T-cell (primary cell): ENCODE data around the gene RHEB. TPM values are rescaled to one million over a fixed set of nuclear protein-coding genes. Genes with fewer than 3 reads are reported as not detected.
A peak's percentile ranks its signal among the peaks of the same experiment; 100 is the strongest.

Experiments
- ATAC-seq, 4 experiments: fragments of 200-7000 bp in 3 of 4; fragments of 150-1000 bp in 1 of 4; cut with Tn5 transposase; replicated peaks in 1 of 4; 1 replicate in 3 of 4; 2 replicates in 1 of 4; pipeline ENCODE4 v1.10.0; 2021; ENCODE audit warnings: moderate library complexity in 3 of 4, mild to moderate bottlenecking in 2 of 4, moderate number of reproducible peaks in 1 of 4
- CTCF ChIA-PET, 2 donors: fragments of 300-600 bp; sonication (Branson Sonifier 250); formaldehyde crosslinking; loops; one replicate each; lab custom pipeline; 2022; ENCODE audit warnings: antibody characterized with exemption in 2 of 2; lab: Charles Lee
- POLR2A ChIA-PET, 2 donors: fragments of 300-600 bp; sonication (Branson Sonifier 250); formaldehyde crosslinking; loops; one replicate each; lab custom pipeline; 2022; ENCODE audit warnings: antibody characterized with exemption in 2 of 2; lab: Charles Lee
- DNase-seq, 35 experiments: peaks; one replicate each; pipeline versions ENCODE4 v3.0.0 to v3.0.0-alpha.2; 2013 to 2023
- H3K27ac ChIP-seq: one replicate; pipeline ENCODE4 v1.5.1; 2013; ENCODE audit warnings: low read length
- H3K27me3 ChIP-seq, 2 experiments: replicated peaks in 1 of 2; 1 replicate in 1 of 2; 2 replicates in 1 of 2; pipeline versions ENCODE4 v1.6.1 to v1.7.0; 2013; ENCODE audit warnings: low read length in 1 of 2, mixed read lengths in 1 of 2; ENCODE audit not compliant: control insufficient read depth in 2 of 2, insufficient read depth in 2 of 2; ENCODE audit errors: extremely low read depth in 1 of 2
- H3K36me3 ChIP-seq, 2 donors: 1 replicate in 1 of 2; 2 replicates in 1 of 2; pipeline versions ENCODE4 v1.6.1 to v1.7.0; 2013; ENCODE audit warnings: low read length in 1 of 2; ENCODE audit not compliant: control insufficient read depth in 2 of 2, insufficient read depth in 1 of 2; ENCODE audit errors: extremely low read depth in 1 of 2
- H3K4me1 ChIP-seq, 2 experiments: 1 replicate in 1 of 2; 2 replicates in 1 of 2; pipeline versions ENCODE4 v1.6.1 to v1.7.0; 2013; ENCODE audit warnings: low read length in 2 of 2, mixed read lengths in 1 of 2; ENCODE audit not compliant: insufficient read depth in 2 of 2, control insufficient read depth in 1 of 2; ENCODE audit errors: extremely low read depth in 1 of 2
- H3K4me3 ChIP-seq, 2 donors: 1 replicate in 1 of 2; 2 replicates in 1 of 2; pipeline versions ENCODE4 v1.5.1 to v1.7.0; 2013; ENCODE audit warnings: mild to moderate bottlenecking in 2 of 2, low read length in 1 of 2, moderate library complexity in 1 of 2; ENCODE audit not compliant: control insufficient read depth in 1 of 2; ENCODE audit errors: extremely low read depth in 1 of 2
- H3K9me3 ChIP-seq: 2 replicates; pipeline ENCODE4 v1.7.0; 2013
- H3K27ac Mint-ChIP-seq, 2 donors: one replicate each; pipeline ENCODE4 v1.8.0; 2020 to 2021; ENCODE audit warnings: mild to moderate bottlenecking in 2 of 2, mixed read lengths in 2 of 2
- H3K27me3 Mint-ChIP-seq, 2 donors: one replicate each; pipeline ENCODE4 v1.8.0; 2021 to 2022; ENCODE audit warnings: mixed read lengths in 2 of 2
- H3K36me3 Mint-ChIP-seq: one replicate; pipeline ENCODE4 v1.8.0; 2021; ENCODE audit warnings: mixed read lengths
- H3K4me1 Mint-ChIP-seq, 3 donors: one replicate each; pipeline ENCODE4 v1.8.0; 2020 to 2022; ENCODE audit warnings: mixed read lengths in 3 of 3, mild to moderate bottlenecking in 1 of 3
- H3K4me3 Mint-ChIP-seq, 3 donors: one replicate each; pipeline ENCODE4 v1.8.0; 2020 to 2022; ENCODE audit warnings: mild to moderate bottlenecking in 3 of 3, mixed read lengths in 3 of 3, moderate library complexity in 3 of 3
- H3K9me3 Mint-ChIP-seq, 3 donors: one replicate each; pipeline ENCODE4 v1.8.0; 2020 to 2022; ENCODE audit warnings: mixed read lengths in 3 of 3
- WGBS: methylation state at CpG from one replicate; pipeline ENCODE4 v1.1.5; 2013; ENCODE audit warnings: missing lambda C conversion rate; ENCODE audit not compliant: insufficient coverage; 5-methylcytosine and 5-hydroxymethylcytosine counted together
- total RNA-seq, 35 experiments: library from RNA in 6 of 35; stranded (reverse) in 6 of 35; fragments of 120-200 nt in 1 of 35; gene quantifications; one replicate each; pipeline versions ENCODE4 v1.2.1 to v1.2.4 and lab custom pipeline; 2013 to 2026

Gene RHEB
- total RNA-seq, 5 donors from 2014 or later (not counting 1 experiment from before 2014, with no cell fraction given) = 35.8 to 46.0 (median 41.6) TPM

DNA sequence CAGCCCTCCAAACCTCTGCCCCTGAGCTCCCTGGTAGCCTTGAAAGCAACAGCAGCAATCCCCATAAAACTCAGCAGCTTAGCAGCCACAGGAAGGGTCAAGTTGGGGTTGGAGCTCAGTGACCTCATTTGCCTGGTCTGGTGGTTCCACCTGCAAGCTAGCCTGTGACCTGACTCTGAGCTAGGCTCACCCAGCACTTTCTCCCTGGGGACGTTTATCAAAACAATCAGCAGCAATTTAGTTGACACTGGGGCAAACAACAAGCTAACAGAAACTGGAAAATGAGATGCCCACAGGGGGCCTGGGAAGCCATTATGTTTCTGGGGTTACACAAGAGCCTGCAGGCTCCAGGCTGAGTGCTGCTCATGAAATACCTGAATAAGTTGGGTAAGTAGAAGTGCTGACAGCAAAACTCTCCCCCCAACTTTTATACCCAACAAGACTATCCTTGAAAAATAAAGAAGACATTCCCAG, 57.4 kb downstream of the RHEB start:
- no CpG with 5 or more reads among the region's 1 CpG for WGBS
- Histone ChIP-seq H3K27me3 (peaks cover 0 to 12% of the 10 kb centered on the region in 2 experiments), H3K9me3 (no peaks in the 10 kb centered on the region), H3K4me1 (no peaks in the 10 kb centered on the region), H3K4me3 (peak overlapping the region in 1 of 2 donors; percentile 3), H3K36me3 (peaks cover 11 to 20% of the 10 kb centered on the region in 2 donors), H3K27ac (no peak overlapping the region)
- peaks cover 2 to 4% (median 3%) of the 10 kb centered on the region in 3 donors for H3K4me1 Mint-ChIP-seq
- peaks cover 42% of the 10 kb centered on the region for H3K36me3 Mint-ChIP-seq
- H3K27me3 Mint-ChIP-seq = peaks cover 0 to 8% of the 10 kb centered on the region in 2 donors
- ChIA-PET POLR2A (interaction anchor here in 1 of 2 donors (0.6 kb wide), 1 partner anchor 49 kb away, joined by 4 read pairs; no protein-coding TSS in a partner anchor), CTCF (no interaction called here)
- DNase-seq (no peak), ATAC-seq (no peak)
- no peak overlapping the region for H3K27ac Mint-ChIP-seq
- peaks cover 10 to 23% (median 17%) of the 10 kb centered on the region in 3 donors for H3K9me3 Mint-ChIP-seq
- H3K4me3 Mint-ChIP-seq = no peak overlapping the region

DNA sequence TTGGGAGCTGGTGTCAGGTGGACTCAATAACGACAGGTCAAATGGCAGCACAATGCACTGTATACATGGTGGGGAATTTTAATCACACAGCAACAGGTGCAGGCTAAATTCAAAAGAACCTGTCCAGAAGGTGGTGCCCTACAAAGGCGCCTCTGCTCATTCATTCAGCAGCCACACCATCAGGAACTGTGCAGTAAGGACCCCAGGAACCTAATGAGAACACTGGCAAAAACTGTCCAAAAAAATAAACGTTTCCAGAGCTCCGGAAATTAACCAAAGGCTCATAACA, 57.8 kb downstream of the RHEB start:
- no peak for DNase-seq
- WGBS = 100% methylated on average over 2 of the region's 4 CpGs
- peaks cover 0 to 8% of the 10 kb centered on the region in 2 donors for H3K27me3 Mint-ChIP-seq
- peaks cover 4 to 9% (median 6%) of the 10 kb centered on the region in 3 donors for H3K4me1 Mint-ChIP-seq
- peaks cover 10 to 23% (median 17%) of the 10 kb centered on the region in 3 donors for H3K9me3 Mint-ChIP-seq
- no peaks in the 10 kb centered on the region for H3K4me1 ChIP-seq
- ChIA-PET POLR2A (no interaction called here), CTCF (no interaction called here)
- peaks cover 37% of the 10 kb centered on the region for H3K36me3 Mint-ChIP-seq
- no peak overlapping the region for H3K27ac ChIP-seq
- H3K27ac Mint-ChIP-seq = no peak overlapping the region
- peak overlapping the region in 1 of 2 donors; percentile 3 for H3K4me3 ChIP-seq
- no peak overlapping the region for H3K4me3 Mint-ChIP-seq
- H3K36me3 ChIP-seq = peaks cover 7 to 16% of the 10 kb centered on the region in 2 donors
- ATAC-seq = no peak
- no peaks in the 10 kb centered on the region for H3K9me3 ChIP-seq
- peaks cover 0 to 12% of the 10 kb centered on the region in 2 experiments for H3K27me3 ChIP-seq

DNA sequence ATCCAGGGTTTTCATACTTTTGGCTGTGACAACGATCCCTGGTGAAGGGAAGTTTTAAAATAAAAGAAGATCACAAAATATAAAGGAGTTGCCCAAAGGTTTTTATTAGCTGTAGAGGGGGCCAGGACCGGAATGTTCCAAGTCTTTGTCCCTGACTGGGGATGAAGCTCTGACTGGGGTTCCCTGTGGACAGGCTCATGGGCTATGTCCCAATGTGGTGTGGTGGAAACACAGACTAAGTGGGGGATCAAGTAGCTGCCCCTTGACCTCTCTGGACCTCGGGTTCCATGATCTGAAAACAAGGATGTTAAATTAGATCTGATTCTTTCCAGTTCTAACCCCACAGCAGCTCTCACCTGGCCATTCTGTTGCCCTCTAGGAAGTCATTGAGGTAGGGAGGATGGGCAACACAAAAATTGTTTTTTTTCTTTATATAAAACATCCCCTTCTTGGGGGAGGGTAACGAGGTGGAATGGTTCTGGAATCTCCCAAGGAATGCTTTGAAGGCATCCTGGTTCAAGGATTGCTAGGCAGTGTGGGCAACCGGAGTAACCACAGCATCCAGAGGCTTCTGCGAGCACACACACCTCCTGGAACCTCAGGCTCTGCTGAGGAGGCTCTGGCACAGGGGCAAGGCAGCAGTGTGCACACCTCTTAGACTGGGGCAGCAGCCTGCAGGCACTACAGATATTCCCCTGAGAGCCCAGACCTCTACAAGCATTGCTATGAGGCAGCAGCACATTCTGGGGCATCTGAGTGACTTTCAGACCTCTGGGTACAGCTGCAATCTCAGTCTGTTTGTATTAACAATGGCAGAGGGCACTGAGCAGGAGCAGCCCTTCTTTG, 58.4 kb downstream of the RHEB start:
- no peaks in the 10 kb centered on the region for H3K4me1 ChIP-seq
- peaks cover 0 to 12% of the 10 kb centered on the region in 2 experiments for H3K27me3 ChIP-seq
- 90% methylated on average over 5 of the region's 6 CpGs for WGBS
- Mint-ChIP-seq H3K27me3 (peaks cover 0 to 8% of the 10 kb centered on the region in 2 donors), H3K36me3 (peaks cover 34% of the 10 kb centered on the region), H3K27ac (no peak overlapping the region), H3K4me1 (peaks cover 4 to 11% (median 6%) of the 10 kb centered on the region in 3 donors), H3K4me3 (no peak overlapping the region), H3K9me3 (peaks cover 10 to 23% (median 17%) of the 10 kb centered on the region in 3 donors)
- ATAC-seq (peak in 2 of 4 experiments; percentile 15), DNase-seq (no peak)
- H3K27ac ChIP-seq = no peak overlapping the region
- no peak overlapping the region for H3K4me3 ChIP-seq
- H3K36me3 ChIP-seq = peaks cover 7 to 14% of the 10 kb centered on the region in 2 donors
- ChIA-PET CTCF (no interaction called here), POLR2A (no interaction called here)
- no peaks in the 10 kb centered on the region for H3K9me3 ChIP-seq

DNA sequence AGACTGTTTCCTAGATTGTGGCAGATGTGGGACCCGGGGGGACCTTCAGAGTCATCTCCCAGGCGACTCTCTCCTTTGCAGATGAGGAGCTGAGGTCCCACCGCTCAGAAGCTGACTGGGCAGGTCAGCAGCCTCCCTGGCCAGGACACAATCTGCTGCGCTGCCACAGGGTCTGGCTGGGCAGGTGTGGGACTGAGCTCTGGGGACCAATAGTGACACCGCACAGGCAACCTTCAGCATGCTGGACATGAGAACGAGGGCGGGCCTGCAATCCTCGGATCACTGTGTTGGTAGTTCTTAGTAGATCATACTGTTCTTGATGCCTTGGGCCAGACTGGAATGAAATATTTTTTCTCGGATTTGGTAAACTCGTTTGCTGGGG, 59.2 kb downstream of the RHEB start:
- peaks cover 0 to 8% of the 10 kb centered on the region in 2 donors for H3K27me3 Mint-ChIP-seq
- Histone ChIP-seq H3K9me3 (no peaks in the 10 kb centered on the region), H3K4me3 (no peak overlapping the region), H3K27me3 (peaks cover 0 to 12% of the 10 kb centered on the region in 2 experiments), H3K27ac (no peak overlapping the region), H3K4me1 (no peaks in the 10 kb centered on the region), H3K36me3 (peaks cover 6 to 7% of the 10 kb centered on the region in 2 donors)
- no peak overlapping the region for H3K27ac Mint-ChIP-seq
- peaks cover 4 to 11% (median 6%) of the 10 kb centered on the region in 3 donors for H3K4me1 Mint-ChIP-seq
- ChIA-PET CTCF (no interaction called here), POLR2A (no interaction called here)
- WGBS = 94% methylated on average over 10 of the region's 10 CpGs
- peaks cover 10 to 23% (median 17%) of the 10 kb centered on the region in 3 donors for H3K9me3 Mint-ChIP-seq
- peaks cover 25% of the 10 kb centered on the region for H3K36me3 Mint-ChIP-seq
- DNase-seq (no peak), ATAC-seq (no peak)
- H3K4me3 Mint-ChIP-seq = no peak overlapping the region

DNA sequence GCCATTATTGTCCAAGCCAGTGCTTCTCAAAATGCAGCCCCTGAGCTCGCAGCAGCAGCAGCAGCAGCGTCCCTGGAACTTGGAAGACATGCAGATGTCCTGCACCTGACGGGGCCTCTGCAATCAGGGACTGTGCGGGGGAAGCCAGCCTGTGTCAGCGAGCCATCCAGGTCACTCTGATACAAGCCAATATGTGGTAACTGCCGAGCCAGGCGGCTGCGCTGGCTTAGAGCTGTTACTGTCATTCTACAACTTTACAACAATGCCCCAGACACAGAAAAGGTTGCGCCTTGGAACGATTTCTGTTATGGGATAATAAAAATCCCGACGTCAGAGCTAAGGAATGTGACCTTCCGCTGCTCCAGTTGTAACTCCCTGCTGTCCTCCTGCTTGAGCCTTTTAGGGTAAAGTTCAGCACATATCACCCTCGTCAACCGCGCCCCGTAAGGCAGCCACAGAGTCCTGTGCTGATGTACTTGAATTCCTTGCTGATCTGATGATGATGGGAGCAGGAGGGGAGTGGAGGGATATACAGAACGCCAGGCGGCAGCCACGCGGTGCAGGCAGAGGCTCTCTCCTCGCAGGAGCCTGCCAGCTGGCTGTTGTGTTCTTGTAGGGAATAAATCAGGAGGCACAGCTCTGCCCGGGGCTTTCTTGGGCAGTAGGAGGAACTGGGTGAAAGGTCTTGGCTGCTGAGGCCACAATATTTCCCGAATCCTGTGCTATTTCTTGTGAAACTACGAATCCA, 59.8 kb downstream of the RHEB start:
- H3K9me3 Mint-ChIP-seq = peaks cover 10 to 23% (median 17%) of the 10 kb centered on the region in 3 donors
- Histone ChIP-seq H3K36me3 (peaks cover 1 to 3% of the 10 kb centered on the region in 2 donors), H3K27me3 (peaks cover 0 to 13% of the 10 kb centered on the region in 2 experiments), H3K9me3 (no peaks in the 10 kb centered on the region), H3K27ac (no peak overlapping the region), H3K4me3 (no peak overlapping the region), H3K4me1 (no peaks in the 10 kb centered on the region)
- no peak overlapping the region for H3K4me3 Mint-ChIP-seq
- POLR2A ChIA-PET = no interaction called here
- ATAC-seq (no peak), DNase-seq (no peak)
- WGBS = 63% methylated on average over 19 of the region's 25 CpGs
- peaks cover 20% of the 10 kb centered on the region for H3K36me3 Mint-ChIP-seq
- H3K27me3 Mint-ChIP-seq = peaks cover 0 to 8% of the 10 kb centered on the region in 2 donors
- CTCF ChIA-PET = no interaction called here
- H3K27ac Mint-ChIP-seq = no peak overlapping the region
- peaks cover 4 to 11% (median 6%) of the 10 kb centered on the region in 3 donors for H3K4me1 Mint-ChIP-seq

DNA sequence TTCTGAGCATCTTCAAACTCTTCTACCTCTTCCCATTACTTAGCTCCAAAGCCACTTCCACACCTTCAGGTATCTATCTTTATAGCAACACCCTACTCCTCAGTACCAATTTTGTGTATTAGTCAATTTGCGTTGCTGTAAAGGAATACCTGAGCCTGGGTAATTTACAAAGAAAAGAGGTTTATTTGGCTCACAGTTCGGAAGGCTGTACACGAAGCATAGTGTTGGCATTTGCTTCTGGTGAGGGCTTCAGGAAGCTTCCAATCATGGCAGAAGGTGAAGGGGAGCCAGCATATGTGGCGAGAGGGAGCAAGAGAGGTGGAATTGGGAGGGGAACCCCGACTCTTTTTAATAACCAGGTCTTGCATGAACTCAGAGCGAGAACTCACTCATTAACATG, 62.2 kb downstream of the RHEB start:
- Histone ChIP-seq H3K36me3 (no peaks in the 10 kb centered on the region), H3K4me3 (no peak overlapping the region), H3K9me3 (no peaks in the 10 kb centered on the region), H3K4me1 (peaks cover 0 to 6% of the 10 kb centered on the region in 2 experiments), H3K27me3 (peaks cover 0 to 16% of the 10 kb centered on the region in 2 experiments), H3K27ac (no peak overlapping the region)
- H3K4me1 Mint-ChIP-seq = peaks cover 6 to 11% (median 6%) of the 10 kb centered on the region in 3 donors
- H3K27ac Mint-ChIP-seq = no peak overlapping the region
- ATAC-seq (no peak), DNase-seq (no peak)
- ChIA-PET POLR2A (no interaction called here), CTCF (no interaction called here)
- H3K4me3 Mint-ChIP-seq = no peak overlapping the region
- peaks cover 0 to 8% of the 10 kb centered on the region in 2 donors for H3K27me3 Mint-ChIP-seq
- 95% methylated on average over 3 of the region's 6 CpGs for WGBS
- peaks cover 0 to 6% (median 3%) of the 10 kb centered on the region in 3 donors for H3K9me3 Mint-ChIP-seq
- peaks cover under 1% of the 10 kb centered on the region for H3K36me3 Mint-ChIP-seq
